Smooth muscle cell (in vitro differentiated cells): Measurements from ENCODE around the gene JUNB. TPM values are rescaled to one million over a fixed set of nuclear protein-coding genes. Genes with fewer than 3 reads are reported as not detected.

ENCODE experiments used
- DNase-seq: peaks from one replicate; lab custom pipeline; 2025; ENCODE audit not compliant: unreplicated experiment; lab: John Stamatoyannopoulos, UW
- H2AFZ ChIP-seq: fragments of 200-600 bp; sonication (generic); 2 replicates; pipeline ENCODE4 v1.6.0; 2016; ENCODE audit warnings: antibody characterized with exemption, low read depth, mild to moderate bottlenecking
- H3F3A ChIP-seq: fragments of 200-600 bp; sonication (generic); 2 replicates; pipeline ENCODE4 v1.6.0; 2017; ENCODE audit warnings: antibody characterized with exemption, low read depth
- H3K27ac ChIP-seq: fragments of 200-600 bp; sonication (generic); 2 replicates; pipeline ENCODE4 v1.5.1; 2016; ENCODE audit warnings: low read depth, mild to moderate bottlenecking
- H3K27me3 ChIP-seq: fragments of 200-600 bp; sonication (generic); 2 replicates; pipeline ENCODE4 v1.6.1; 2016; ENCODE audit warnings: low read depth, mild to moderate bottlenecking
- H3K36me3 ChIP-seq: fragments of 200-600 bp; sonication (generic); 2 replicates; pipeline ENCODE4 v1.5.1; 2016; ENCODE audit warnings: low read depth
- H3K4me1 ChIP-seq: fragments of 200-600 bp; sonication (generic); 2 replicates; pipeline ENCODE4 v1.5.1; 2016; ENCODE audit warnings: low read depth
- H3K4me2 ChIP-seq: fragments of 200-600 bp; sonication (generic); 2 replicates; pipeline ENCODE4 v1.6.0; 2016; ENCODE audit warnings: mild to moderate bottlenecking
- H3K4me3 ChIP-seq: fragments of 200-600 bp; sonication (generic); 2 replicates; pipeline ENCODE4 v1.5.1; 2016; ENCODE audit warnings: mild to moderate bottlenecking
- H3K79me2 ChIP-seq: fragments of 200-600 bp; sonication (generic); 2 replicates; pipeline ENCODE4 v1.6.0; 2016; ENCODE audit warnings: low read depth, mild to moderate bottlenecking
- H3K9ac ChIP-seq: fragments of 200-600 bp; sonication (generic); 2 replicates; pipeline ENCODE4 v1.6.0; 2016; ENCODE audit warnings: low read depth
- H3K9me3 ChIP-seq: fragments of 200-600 bp; sonication (generic); replicated peaks from 2 replicates; pipeline ENCODE4 v1.5.1; 2016; ENCODE audit warnings: low read depth
- H4K20me1 ChIP-seq: fragments of 200-600 bp; sonication (generic); 2 replicates; pipeline ENCODE4 v1.6.0; 2016; ENCODE audit warnings: low read depth
- CTCF ChIP-seq: fragments of 200-600 bp; sonication (generic); IDR thresholded peaks from 2 replicates; pipeline ENCODE4 v1.5.1; 2017; ENCODE audit warnings: borderline replicate concordance, mild to moderate bottlenecking, antibody characterized with exemption; ENCODE audit not compliant: insufficient read depth, poor library complexity, severe bottlenecking
- WGBS: methylation state at CpG from one replicate; pipeline ENCODE4 v1.1.7; 2016; ENCODE audit warnings: low lambda C conversion rate; 5-methylcytosine and 5-hydroxymethylcytosine counted together
- polyA plus RNA-seq: library from polyadenylated mRNA; unstranded; fragments of >200 nt; fragmentation: Nextera tagmentation; extraction: Ambion mirVana; gene quantifications from 2 replicates; pipeline ENCODE4 v1.2.1, GENCODE V29; 2016
- total RNA-seq: library from RNA; depleted of rRNA; stranded (reverse); fragments of >200 nt; gene quantifications from 2 replicates; pipeline ENCODE4 v1.2.3, GENCODE V29; 2014

Gene JUNB
- total and polyA plus RNA-seq, 2 experiments from 2014 or later = 687 to 1,575 TPM

DNA sequence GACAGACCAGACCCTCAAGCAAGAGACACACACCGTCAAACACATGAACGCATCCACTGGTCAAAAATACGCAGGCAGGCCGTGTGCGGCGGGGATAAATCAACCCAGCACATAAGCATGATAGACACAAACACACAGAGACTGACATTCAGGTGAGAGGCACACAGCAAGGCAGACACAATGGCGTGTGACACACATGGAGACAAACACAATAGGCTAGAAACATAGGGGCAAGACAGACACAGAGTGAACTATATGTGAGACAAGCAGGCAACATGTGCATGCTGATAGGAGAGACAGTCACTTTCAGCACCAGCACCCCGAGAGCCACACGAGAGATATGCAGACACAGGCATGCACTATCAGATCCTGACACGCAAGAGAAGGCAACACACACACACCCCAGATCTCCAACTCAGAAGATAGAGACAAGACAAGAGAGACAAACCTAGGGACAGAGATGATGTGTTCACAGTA is 6.9 kb upstream of the JUNB start:
- no peak for DNase-seq
- Histone ChIP-seq H3F3A (peaks cover 49% of the 10 kb centered on the region), H3K9ac (peak overlapping the region; percentile 91), H4K20me1 (no peaks in the 10 kb centered on the region), H3K4me2 (peak overlapping the region; percentile 92), H3K36me3 (no peaks in the 10 kb centered on the region), H3K4me1 (peaks cover 30% of the 10 kb centered on the region), H3K79me2 (no peaks in the 10 kb centered on the region), H3K4me3 (no peak overlapping the region), H3K27ac (peak overlapping the region; percentile 96), H2AFZ (no peak overlapping the region), H3K27me3 (no peaks in the 10 kb centered on the region), H3K9me3 (no peaks in the 10 kb centered on the region)
- WGBS = 28% methylated on average over 10 of the region's 10 CpGs
- no peak for TF ChIP-seq CTCF

DNA sequence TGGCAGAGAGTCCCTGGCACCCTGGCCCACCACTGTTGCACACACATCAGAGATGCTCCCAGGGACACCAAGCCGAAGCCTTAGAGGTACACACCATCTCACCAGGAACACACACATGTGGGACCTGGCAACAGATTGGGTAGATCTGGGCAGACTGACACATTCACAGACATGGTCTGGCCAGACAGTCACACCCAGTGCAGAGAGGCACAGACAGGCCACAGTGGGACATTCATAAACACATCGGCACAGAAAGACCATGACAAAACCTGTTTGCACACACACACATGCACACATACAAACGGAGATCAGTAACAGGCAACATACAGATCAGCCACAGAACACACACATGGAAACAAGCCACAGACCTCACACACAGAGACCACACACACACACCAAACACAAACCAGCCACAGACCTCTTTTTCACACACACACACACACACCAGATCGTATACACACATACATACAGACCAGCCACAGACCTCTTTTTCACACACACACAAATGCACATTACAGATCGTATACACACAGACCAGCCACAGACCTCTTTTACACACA is 6.3 kb upstream of the JUNB start:
- peak overlapping the region; percentile 91 for H3K9ac ChIP-seq
- no peak for TF ChIP-seq CTCF
- peaks cover 29% of the 10 kb centered on the region for H3K4me1 ChIP-seq
- no peak overlapping the region for H3K4me3 ChIP-seq
- H3F3A ChIP-seq = peaks cover 44% of the 10 kb centered on the region
- H4K20me1 ChIP-seq = no peaks in the 10 kb centered on the region
- no peaks in the 10 kb centered on the region for H3K9me3 ChIP-seq
- no peaks in the 10 kb centered on the region for H3K27me3 ChIP-seq
- no peaks in the 10 kb centered on the region for H3K36me3 ChIP-seq
- peak overlapping the region; percentile 92 for H3K4me2 ChIP-seq
- peak overlapping the region; percentile 96 for H3K27ac ChIP-seq
- no peak overlapping the region for H2AFZ ChIP-seq
- no peak for DNase-seq
- WGBS = 37% methylated on average over 5 of the region's 5 CpGs
- H3K79me2 ChIP-seq = no peaks in the 10 kb centered on the region

DNA sequence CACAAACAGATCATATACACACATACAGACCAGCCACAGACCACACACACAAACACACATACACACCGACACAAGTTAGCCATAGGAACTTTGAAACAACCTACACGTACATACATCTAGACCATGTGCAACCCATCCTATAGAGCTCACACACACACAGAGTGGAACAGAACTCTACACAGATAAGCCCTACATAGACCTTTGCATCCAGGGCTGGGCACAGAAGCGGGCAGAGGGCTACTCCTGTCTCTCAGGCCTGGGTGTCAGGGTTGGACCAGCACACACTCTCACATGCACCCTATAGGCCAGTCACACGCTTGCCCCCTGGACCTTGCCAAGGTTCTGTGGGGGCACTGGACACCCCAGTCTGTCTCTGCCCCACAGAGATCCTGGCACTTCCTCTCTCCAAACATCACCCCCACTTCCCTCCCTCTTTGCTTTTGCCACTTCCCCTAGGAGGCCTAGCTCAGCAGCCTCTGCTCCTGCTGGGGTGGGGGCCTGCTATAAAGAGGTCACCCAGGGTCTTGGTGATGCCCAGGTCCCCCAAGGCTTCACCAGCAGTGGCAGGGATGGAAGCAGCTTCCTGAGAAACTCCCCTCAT is 5.8 kb upstream of the JUNB start:
- no peak overlapping the region for H3K4me3 ChIP-seq
- H3F3A ChIP-seq = peaks cover 43% of the 10 kb centered on the region
- DNase-seq = no peak
- no peak overlapping the region for H2AFZ ChIP-seq
- H3K4me1 ChIP-seq = peaks cover 31% of the 10 kb centered on the region
- peak overlapping the region; percentile 91 for H3K9ac ChIP-seq
- H3K9me3 ChIP-seq = no peaks in the 10 kb centered on the region
- H3K4me2 ChIP-seq = peak overlapping the region; percentile 92
- H3K27ac ChIP-seq = peak overlapping the region; percentile 96
- no peak for TF ChIP-seq CTCF
- H4K20me1 ChIP-seq = no peaks in the 10 kb centered on the region
- WGBS = 69% methylated on average over 4 of the region's 4 CpGs
- H3K27me3 ChIP-seq = no peaks in the 10 kb centered on the region
- no peaks in the 10 kb centered on the region for H3K36me3 ChIP-seq
- H3K79me2 ChIP-seq = no peaks in the 10 kb centered on the region
